ENCODE results near the gene TLE7. TPM values are rescaled to one million over a fixed set of nuclear protein-coding genes. Genes with fewer than 3 reads are reported as not detected.

The TLE7 gene
- total and polyA plus RNA-seq, 2 of the 4 experiments (the other 2 are of a cell fraction), result not detected

- no TSS peak for BruUV-seq (replicated peaks)
- Histone ChIP-seq H3K9me1 (ENCODE audit: insufficient read depth, low read length) (no peaks in the 10 kb centered on the region), H3K4me2 (ENCODE audit: low read depth, low read length) (no peak overlapping the region), H3K9me3 (ENCODE audit: control insufficient read depth, insufficient read depth, low read length) (no peaks in the 10 kb centered on the region), H3K27me3 (ENCODE audit: control insufficient read depth, insufficient read depth, low read length) (peaks cover 18% of the 10 kb centered on the region), H3K56ac (ENCODE audit: extremely low read depth, insufficient read depth, low read length) (no peak overlapping the region), H2AK5ac (ENCODE audit: low read depth, low read length) (no peak overlapping the region), H3K14ac (replicated peaks; ENCODE audit: low read depth, low read length) (no peak overlapping the region), H4K91ac (ENCODE audit: insufficient read depth, low read depth, low read length) (no peak overlapping the region), H2BK20ac (ENCODE audit: low read depth, low read length) (no peak overlapping the region), H3K27ac (ENCODE audit: insufficient read depth, low read length) (no peak overlapping the region), H3K9ac (ENCODE audit: low read depth, low read length) (no peak overlapping the region), H2BK120ac (ENCODE audit: low read depth, low read length) (no peak overlapping the region), H3K4me1 (ENCODE audit: control insufficient read depth, insufficient read depth, low read length) (no peaks in the 10 kb centered on the region), H4K20me1 (ENCODE audit: insufficient read depth, low read length) (no peaks in the 10 kb centered on the region), H3K23ac (ENCODE audit: low read depth, low read length) (no peak overlapping the region), H3K79me1 (ENCODE audit: low read depth in 1 of 2, low read length in 2 of 2) (no peaks in the 10 kb centered on the region), H2BK5ac (ENCODE audit: low read depth, low read length, poor library complexity, severe bottlenecking) (no peak overlapping the region), H4K8ac (ENCODE audit: low read depth in 2 of 2, low read length in 2 of 2) (no peak overlapping the region), H3K4ac (ENCODE audit: low read depth, low read length) (no peak overlapping the region), H2BK15ac (ENCODE audit: low read depth, low read length) (no peak overlapping the region), H2AFZ (replicated peaks; ENCODE audit: low read length, poor library complexity) (no peak overlapping the region), H2AK9ac (replicated peaks; ENCODE audit: low read depth, low read length, poor library complexity) (no peak overlapping the region), H3K36me3 (ENCODE audit: control insufficient read depth, insufficient read depth, low read length) (no peaks in the 10 kb centered on the region), H3K4me3 (ENCODE audit: insufficient read depth, low read depth, low read length) (no peak overlapping the region), H3K18ac (ENCODE audit: low read depth, low read length) (no peak overlapping the region), H4K5ac (ENCODE audit: low read depth, low read length) (no peak overlapping the region)
- no peak for TF ChIP-seq USF2 (IDR thresholded peaks at IDR 0.05; ENCODE audit: low read depth, low read length)
- dilution Hi-C loops (cut with HindIII; ENCODE audit: low sequenced_read_pairs, unreplicated experiment) (no loop called here), in situ Hi-C loops (cut with MboI; ENCODE audit: low sequenced_read_pairs) (no loop called here), intact Hi-C loops (cut with micrococcal nuclease) (no loop called here)
- no peak for ATAC-seq (ENCODE audit: low read depth)
- ChIA-PET POLR2A (ENCODE audit: unreplicated experiment) (no interaction called here), CTCF (no interaction called here)
- no peak for DNase-seq
- WGBS, 2 experiments (ENCODE audit: extremely low coverage in 2 of 2, insufficient read length in 1 of 2), result no CpG with 5 or more reads among the region's 2 CpGs
Measured at GRCh38 chr16:71428883-71429282, 13.0 kb downstream of the TLE7 start.
